HEK293 (cell line): ENCODE results near the gene MMP15.

ENCODE experiments used
- CTCF ChIA-PET: fragments of 350-600 bp; formaldehyde crosslinking; extraction: SDS; loops from one replicate; lab custom pipeline; 2021; ENCODE audit warnings: antibody characterized with exemption; lab: Yijun Ruan, JAX
- POLR2A ChIA-PET: fragments of 300-600 bp; formaldehyde crosslinking; extraction: SDS; loops from one replicate; lab custom pipeline; 2020; ENCODE audit warnings: antibody characterized with exemption, inconsistent platforms; lab: Yijun Ruan, JAX
- H3K27ac ChIP-seq: fragments of 200-500 bp; sonication (Bioruptor generic); 2 replicates; pipeline ENCODE4 v1.5.1; 2014; ENCODE audit warnings: low read depth, low read length, control low read depth, inconsistent platforms; ENCODE audit errors: extremely low read depth
- H3K36me3 ChIP-seq, 2 experiments: fragments of 200-500 bp in 1 of 2; sonication (Bioruptor generic) in 1 of 2; 1 replicate in 1 of 2; 2 replicates in 1 of 2; pipeline ENCODE4 v1.5.1; 2014 to 2017; ENCODE audit warnings: inconsistent platforms in 2 of 2, low read length in 2 of 2; ENCODE audit not compliant: control insufficient read depth in 2 of 2, insufficient read depth in 1 of 2
- H3K4me1 ChIP-seq: fragments of 200-500 bp; sonication (Bioruptor generic); 2 replicates; pipeline ENCODE4 v1.5.1; 2014; ENCODE audit warnings: mild to moderate bottlenecking, low read length, inconsistent platforms; ENCODE audit not compliant: control insufficient read depth, insufficient read depth
- H3K4me3 ChIP-seq: 2 replicates; pipeline ENCODE4 v1.5.1; 2011; ENCODE audit warnings: low read depth, mild to moderate bottlenecking, control low read depth, low read length, moderate library complexity
- H3K9me3 ChIP-seq: fragments of 200-500 bp; sonication (Bioruptor generic); 2 replicates; pipeline ENCODE4 v1.5.1; 2014; ENCODE audit warnings: low read depth, low read length, inconsistent platforms; ENCODE audit not compliant: control insufficient read depth, insufficient read depth
- KLF1 ChIP-seq: fragments of 450-650 bp; formaldehyde crosslinking; IDR thresholded peaks from 2 replicates; pipeline ENCODE4 v1.5.1; 2016; ENCODE audit warnings: missing biosample characterization, missing genetic modification characterization
- MZF1 ChIP-seq: fragments of 450-650 bp; formaldehyde crosslinking; IDR thresholded peaks from 2 replicates; pipeline ENCODE4 v1.5.1; 2017; ENCODE audit warnings: missing biosample characterization, missing genetic modification characterization, borderline replicate concordance
- SCRT2 ChIP-seq: fragments of 450-650 bp; formaldehyde crosslinking; IDR thresholded peaks from 2 replicates; pipeline ENCODE4 v1.5.1; 2016; ENCODE audit warnings: missing biosample characterization, missing genetic modification characterization
- YY1 ChIP-seq: fragments of 450-650 bp; formaldehyde crosslinking; IDR thresholded peaks from 2 replicates; pipeline ENCODE4 v1.5.1; 2018; ENCODE audit warnings: missing biosample characterization, missing genetic modification characterization
- ZBTB20 ChIP-seq: fragments of 450-650 bp; formaldehyde crosslinking; IDR thresholded peaks from 2 replicates; pipeline ENCODE4 v1.5.1; 2016; ENCODE audit warnings: missing biosample characterization, missing genetic modification characterization
- ZNF10 ChIP-seq: fragments of 450-650 bp; formaldehyde crosslinking; IDR thresholded peaks from 2 replicates; pipeline ENCODE4 v1.5.1; 2017; ENCODE audit warnings: missing biosample characterization, missing genetic modification characterization
- ZNF211 ChIP-seq: fragments of 450-650 bp; formaldehyde crosslinking; IDR thresholded peaks from 2 replicates; pipeline ENCODE4 v1.5.1; 2016; ENCODE audit warnings: low read depth, missing biosample characterization, missing genetic modification characterization
- ZNF391 ChIP-seq: fragments of 450-650 bp; formaldehyde crosslinking; IDR thresholded peaks from 2 replicates; pipeline ENCODE4 v1.5.1; 2016; ENCODE audit warnings: low read depth, missing biosample characterization, missing genetic modification characterization, borderline replicate concordance
- ZNF426 ChIP-seq: fragments of 450-650 bp; formaldehyde crosslinking; IDR thresholded peaks from 2 replicates; pipeline ENCODE4 v1.5.1; 2017; ENCODE audit warnings: missing biosample characterization, missing genetic modification characterization, mild to moderate bottlenecking, inconsistent platforms, moderate library complexity
- ZNF654 ChIP-seq: fragments of 450-650 bp; formaldehyde crosslinking; IDR thresholded peaks from 2 replicates; pipeline ENCODE4 v1.5.1; 2016; ENCODE audit warnings: low read depth, missing biosample characterization, missing genetic modification characterization
- ZNF747 ChIP-seq: fragments of 450-650 bp; formaldehyde crosslinking; IDR thresholded peaks from 2 replicates; pipeline ENCODE4 v1.5.1; 2016; ENCODE audit warnings: missing biosample characterization, missing genetic modification characterization
- ZNF76 ChIP-seq: fragments of 450-650 bp; formaldehyde crosslinking; IDR thresholded peaks from 2 replicates; pipeline ENCODE4; 2016; ENCODE audit warnings: low read depth, missing biosample characterization, missing genetic modification characterization, borderline replicate concordance
- ZNF777 ChIP-seq: fragments of 450-650 bp; formaldehyde crosslinking; IDR thresholded peaks from 2 replicates; pipeline ENCODE4 v1.5.1; 2017; ENCODE audit warnings: missing biosample characterization, missing genetic modification characterization, borderline replicate concordance
- TF ChIP-seq, protein P1 (sequence below): fragments of 450-650 bp; formaldehyde crosslinking; IDR thresholded peaks from 2 replicates; pipeline ENCODE4 v1.5.1; 2017; ENCODE audit warnings: missing biosample characterization, missing genetic modification characterization
- TF ChIP-seq, protein P2 (sequence below): fragments of 450-650 bp; formaldehyde crosslinking; IDR thresholded peaks from 2 replicates; pipeline ENCODE4 v1.5.1; 2016; ENCODE audit warnings: missing biosample characterization, missing genetic modification characterization, borderline replicate concordance
- TF ChIP-seq, protein P3 (sequence below): fragments of 450-650 bp; formaldehyde crosslinking; IDR thresholded peaks from 2 replicates; pipeline ENCODE4 v1.5.1; 2016; ENCODE audit warnings: missing biosample characterization, missing genetic modification characterization, borderline replicate concordance

The MMP15 gene

DNA sequence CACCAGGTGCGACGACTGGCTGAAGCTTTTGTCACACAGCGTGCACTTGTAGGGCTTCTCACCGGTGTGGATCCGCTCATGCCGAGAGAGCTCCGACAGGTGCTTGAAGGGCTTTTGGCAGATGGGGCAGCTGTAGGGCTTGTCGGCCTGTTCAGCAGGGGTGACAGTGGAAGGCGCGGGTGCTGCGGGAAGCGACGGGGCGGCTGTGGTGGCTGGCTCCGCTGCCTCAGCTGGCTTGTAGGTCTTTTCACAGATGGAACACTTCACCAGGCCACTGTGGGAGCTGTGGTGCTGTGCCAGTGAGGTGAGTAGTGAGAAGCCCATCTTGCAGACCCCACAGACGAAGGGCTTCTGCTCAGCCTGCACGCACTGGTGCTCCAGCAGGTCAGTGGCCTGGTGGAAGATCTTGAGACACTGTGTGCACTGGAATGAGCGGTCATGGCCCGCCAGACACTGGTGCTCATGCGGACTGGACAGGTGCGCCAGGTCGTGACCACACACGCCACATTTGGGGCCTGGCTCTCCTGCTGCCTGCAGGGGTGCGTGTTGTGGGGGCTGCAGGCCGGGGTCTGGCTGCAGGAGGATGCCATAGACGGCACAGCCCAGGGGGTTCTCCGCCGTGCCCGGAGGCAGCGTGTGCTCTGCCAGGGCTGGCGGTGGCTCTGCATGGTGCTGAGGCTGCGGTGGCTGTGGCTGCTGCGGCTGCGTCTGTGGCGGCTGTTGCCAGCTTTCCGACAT is 27.9 kb upstream of the MMP15 start:
- CTCF ChIA-PET = interaction anchor here (0.9 to 3.6 kb wide), 4 partner anchors 9 to 275 kb away, joined by 3 to 22 read pairs (median 4); no protein-coding TSS in a partner anchor
- H3K36me3 ChIP-seq = peaks cover 0 to 44% of the 10 kb centered on the region in 2 experiments; a peak in 1 of 3 replicates

DNA sequence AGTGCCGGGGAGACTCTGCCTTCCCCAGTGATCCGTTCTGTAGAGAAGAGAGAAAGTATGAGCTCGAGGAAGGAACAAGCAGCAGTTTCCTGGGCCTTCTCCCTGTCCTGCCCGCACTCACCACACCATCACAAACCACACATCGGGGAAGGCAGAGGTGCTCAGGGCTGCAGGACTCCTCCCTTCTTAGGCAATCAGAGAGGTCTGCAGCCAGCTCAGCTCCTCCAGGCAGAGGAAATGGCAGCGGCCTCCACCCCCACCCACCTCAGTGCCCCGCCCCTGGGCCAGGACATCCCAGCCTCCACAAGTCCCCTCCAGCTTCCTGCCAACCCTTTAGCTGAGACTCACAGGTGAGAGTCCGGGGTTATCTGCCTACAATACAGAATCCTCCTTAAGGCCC is 27.1 kb upstream of the MMP15 start:
- no peaks in the 10 kb centered on the region for H3K4me1 ChIP-seq
- CTCF ChIA-PET = interaction anchor here (0.5 to 3.6 kb wide), 6 partner anchors 10 to 489 kb away, joined by 3 to 22 read pairs (median 4); no protein-coding TSS in a partner anchor
- TF ChIP-seq YY1 (tag by site-specific recombination) (no peak), MZF1 (tag by site-specific recombination) (no peak), KLF1 (peak; percentile 46), ZNF76 (tag by site-specific recombination) (no peak)
- no peak overlapping the region for H3K27ac ChIP-seq
- peaks cover 0 to 52% of the 10 kb centered on the region in 2 experiments; a peak in 1 of 3 replicates for H3K36me3 ChIP-seq
- no peak overlapping the region for H3K4me3 ChIP-seq
- H3K9me3 ChIP-seq = no peaks in the 10 kb centered on the region
- POLR2A ChIA-PET = interaction anchor here (1.5 kb wide), 1 partner anchor 131 kb away, joined by 3 read pairs; the partner anchor contains the start of gene CFAP20

More for the DNA sequence above, 27.9 kb upstream of the MMP15 start:
- TF ChIP-seq ZNF10 (tag by site-specific recombination) = no peak
- no peak for TF ChIP-seq ZNF211 (tag by site-specific recombination)
- TF ChIP-seq SCRT2 (tag by site-specific recombination) = peak; percentile 31; the same call in 1 of the 2 replicates
- TF ChIP-seq ZNF426 = no peak
- no peak for TF ChIP-seq ZNF654 (tag by site-specific recombination)
- Histone ChIP-seq H3K4me3 (no peak overlapping the region), H3K4me1 (no peaks in the 10 kb centered on the region), H3K27ac (no peak overlapping the region), H3K9me3 (no peaks in the 10 kb centered on the region)
- POLR2A ChIA-PET = interaction anchor here (1.5 kb wide), 1 partner anchor 132 kb away, joined by 3 read pairs; the partner anchor contains the start of gene CFAP20

DNA sequence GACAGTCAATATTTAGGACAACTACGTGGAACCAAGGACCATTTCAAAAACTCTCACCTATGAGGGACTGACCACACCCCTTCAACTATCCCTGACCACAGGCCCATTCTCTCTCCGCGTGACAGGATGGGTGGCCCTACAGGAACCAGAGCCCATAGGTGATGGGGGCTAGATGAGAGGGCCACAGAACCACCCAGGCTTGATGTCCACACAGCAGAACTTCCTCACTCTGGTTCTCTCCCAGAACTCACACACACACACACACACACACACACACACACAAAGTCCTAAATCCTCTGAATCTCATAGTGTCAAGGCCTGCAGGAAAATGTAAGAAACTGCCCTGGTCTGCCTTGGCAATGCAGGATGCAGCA is 26.6 kb upstream of the MMP15 start:
- Histone ChIP-seq H3K4me3 (no peak overlapping the region), H3K36me3 (peaks cover 0 to 52% of the 10 kb centered on the region in 2 experiments; a peak in 1 of 3 replicates), H3K9me3 (no peaks in the 10 kb centered on the region), H3K27ac (no peak overlapping the region), H3K4me1 (no peaks in the 10 kb centered on the region)
- CTCF ChIA-PET = interaction anchor here (0.5 to 3.6 kb wide), 6 partner anchors 10 to 489 kb away, joined by 3 to 22 read pairs (median 4); no protein-coding TSS in a partner anchor
- POLR2A ChIA-PET = interaction anchor here (1.5 kb wide), 1 partner anchor 130 kb away, joined by 3 read pairs; the partner anchor contains the start of gene CFAP20
- TF ChIP-seq, protein P1, sequence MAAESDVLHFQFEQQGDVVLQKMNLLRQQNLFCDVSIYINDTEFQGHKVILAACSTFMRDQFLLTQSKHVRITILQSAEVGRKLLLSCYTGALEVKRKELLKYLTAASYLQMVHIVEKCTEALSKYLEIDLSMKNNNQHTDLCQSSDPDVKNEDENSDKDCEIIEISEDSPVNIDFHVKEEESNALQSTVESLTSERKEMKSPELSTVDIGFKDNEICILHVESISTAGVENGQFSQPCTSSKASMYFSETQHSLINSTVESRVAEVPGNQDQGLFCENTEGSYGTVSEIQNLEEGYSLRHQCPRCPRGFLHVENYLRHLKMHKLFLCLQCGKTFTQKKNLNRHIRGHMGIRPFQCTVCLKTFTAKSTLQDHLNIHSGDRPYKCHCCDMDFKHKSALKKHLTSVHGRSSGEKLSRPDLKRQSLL (tag by site-specific recombination) = no peak
- TF ChIP-seq ZNF654 (tag by site-specific recombination) (no peak), ZNF747 (tag by site-specific recombination) (no peak), KLF1 (peak; percentile 14; the same call in 1 of the 2 replicates), ZNF391 (no peak), ZNF777 (tag by site-specific recombination) (no peak), ZBTB20 (tag by site-specific recombination) (no peak)
- TF ChIP-seq, protein P2, sequence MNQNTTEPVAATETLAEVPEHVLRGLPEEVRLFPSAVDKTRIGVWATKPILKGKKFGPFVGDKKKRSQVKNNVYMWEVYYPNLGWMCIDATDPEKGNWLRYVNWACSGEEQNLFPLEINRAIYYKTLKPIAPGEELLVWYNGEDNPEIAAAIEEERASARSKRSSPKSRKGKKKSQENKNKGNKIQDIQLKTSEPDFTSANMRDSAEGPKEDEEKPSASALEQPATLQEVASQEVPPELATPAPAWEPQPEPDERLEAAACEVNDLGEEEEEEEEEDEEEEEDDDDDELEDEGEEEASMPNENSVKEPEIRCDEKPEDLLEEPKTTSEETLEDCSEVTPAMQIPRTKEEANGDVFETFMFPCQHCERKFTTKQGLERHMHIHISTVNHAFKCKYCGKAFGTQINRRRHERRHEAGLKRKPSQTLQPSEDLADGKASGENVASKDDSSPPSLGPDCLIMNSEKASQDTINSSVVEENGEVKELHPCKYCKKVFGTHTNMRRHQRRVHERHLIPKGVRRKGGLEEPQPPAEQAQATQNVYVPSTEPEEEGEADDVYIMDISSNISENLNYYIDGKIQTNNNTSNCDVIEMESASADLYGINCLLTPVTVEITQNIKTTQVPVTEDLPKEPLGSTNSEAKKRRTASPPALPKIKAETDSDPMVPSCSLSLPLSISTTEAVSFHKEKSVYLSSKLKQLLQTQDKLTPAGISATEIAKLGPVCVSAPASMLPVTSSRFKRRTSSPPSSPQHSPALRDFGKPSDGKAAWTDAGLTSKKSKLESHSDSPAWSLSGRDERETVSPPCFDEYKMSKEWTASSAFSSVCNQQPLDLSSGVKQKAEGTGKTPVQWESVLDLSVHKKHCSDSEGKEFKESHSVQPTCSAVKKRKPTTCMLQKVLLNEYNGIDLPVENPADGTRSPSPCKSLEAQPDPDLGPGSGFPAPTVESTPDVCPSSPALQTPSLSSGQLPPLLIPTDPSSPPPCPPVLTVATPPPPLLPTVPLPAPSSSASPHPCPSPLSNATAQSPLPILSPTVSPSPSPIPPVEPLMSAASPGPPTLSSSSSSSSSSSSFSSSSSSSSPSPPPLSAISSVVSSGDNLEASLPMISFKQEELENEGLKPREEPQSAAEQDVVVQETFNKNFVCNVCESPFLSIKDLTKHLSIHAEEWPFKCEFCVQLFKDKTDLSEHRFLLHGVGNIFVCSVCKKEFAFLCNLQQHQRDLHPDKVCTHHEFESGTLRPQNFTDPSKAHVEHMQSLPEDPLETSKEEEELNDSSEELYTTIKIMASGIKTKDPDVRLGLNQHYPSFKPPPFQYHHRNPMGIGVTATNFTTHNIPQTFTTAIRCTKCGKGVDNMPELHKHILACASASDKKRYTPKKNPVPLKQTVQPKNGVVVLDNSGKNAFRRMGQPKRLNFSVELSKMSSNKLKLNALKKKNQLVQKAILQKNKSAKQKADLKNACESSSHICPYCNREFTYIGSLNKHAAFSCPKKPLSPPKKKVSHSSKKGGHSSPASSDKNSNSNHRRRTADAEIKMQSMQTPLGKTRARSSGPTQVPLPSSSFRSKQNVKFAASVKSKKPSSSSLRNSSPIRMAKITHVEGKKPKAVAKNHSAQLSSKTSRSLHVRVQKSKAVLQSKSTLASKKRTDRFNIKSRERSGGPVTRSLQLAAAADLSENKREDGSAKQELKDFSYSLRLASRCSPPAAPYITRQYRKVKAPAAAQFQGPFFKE (tag by site-specific recombination) = peak; percentile 60; the same call in 1 of the 2 replicates
- TF ChIP-seq, protein P3, sequence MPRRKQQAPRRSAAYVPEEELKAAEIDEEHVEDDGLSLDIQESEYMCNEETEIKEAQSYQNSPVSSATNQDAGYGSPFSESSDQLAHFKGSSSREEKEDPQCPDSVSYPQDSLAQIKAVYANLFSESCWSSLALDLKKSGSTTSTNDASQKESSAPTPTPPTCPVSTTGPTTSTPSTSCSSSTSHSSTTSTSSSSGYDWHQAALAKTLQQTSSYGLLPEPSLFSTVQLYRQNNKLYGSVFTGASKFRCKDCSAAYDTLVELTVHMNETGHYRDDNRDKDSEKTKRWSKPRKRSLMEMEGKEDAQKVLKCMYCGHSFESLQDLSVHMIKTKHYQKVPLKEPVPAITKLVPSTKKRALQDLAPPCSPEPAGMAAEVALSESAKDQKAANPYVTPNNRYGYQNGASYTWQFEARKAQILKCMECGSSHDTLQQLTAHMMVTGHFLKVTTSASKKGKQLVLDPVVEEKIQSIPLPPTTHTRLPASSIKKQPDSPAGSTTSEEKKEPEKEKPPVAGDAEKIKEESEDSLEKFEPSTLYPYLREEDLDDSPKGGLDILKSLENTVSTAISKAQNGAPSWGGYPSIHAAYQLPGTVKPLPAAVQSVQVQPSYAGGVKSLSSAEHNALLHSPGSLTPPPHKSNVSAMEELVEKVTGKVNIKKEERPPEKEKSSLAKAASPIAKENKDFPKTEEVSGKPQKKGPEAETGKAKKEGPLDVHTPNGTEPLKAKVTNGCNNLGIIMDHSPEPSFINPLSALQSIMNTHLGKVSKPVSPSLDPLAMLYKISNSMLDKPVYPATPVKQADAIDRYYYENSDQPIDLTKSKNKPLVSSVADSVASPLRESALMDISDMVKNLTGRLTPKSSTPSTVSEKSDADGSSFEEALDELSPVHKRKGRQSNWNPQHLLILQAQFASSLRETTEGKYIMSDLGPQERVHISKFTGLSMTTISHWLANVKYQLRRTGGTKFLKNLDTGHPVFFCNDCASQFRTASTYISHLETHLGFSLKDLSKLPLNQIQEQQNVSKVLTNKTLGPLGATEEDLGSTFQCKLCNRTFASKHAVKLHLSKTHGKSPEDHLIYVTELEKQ = no peak
